Activated CD8-positive, alpha-beta memory T cell treated with anti-CD3 and anti-CD28 coated beads for 24 hours (primary cell): Measurements from ENCODE around the gene NECTIN2.
"Not testable (repeated sequence)": the region's sequence is repeated elsewhere in the genome, so short reads cannot be mapped to it uniquely, and the experiment has no call there.

Source experiments
- DNase-seq: peaks from one replicate; pipeline ENCODE4 v3.0.0-alpha.2; 2020

Gene NECTIN2

DNA sequence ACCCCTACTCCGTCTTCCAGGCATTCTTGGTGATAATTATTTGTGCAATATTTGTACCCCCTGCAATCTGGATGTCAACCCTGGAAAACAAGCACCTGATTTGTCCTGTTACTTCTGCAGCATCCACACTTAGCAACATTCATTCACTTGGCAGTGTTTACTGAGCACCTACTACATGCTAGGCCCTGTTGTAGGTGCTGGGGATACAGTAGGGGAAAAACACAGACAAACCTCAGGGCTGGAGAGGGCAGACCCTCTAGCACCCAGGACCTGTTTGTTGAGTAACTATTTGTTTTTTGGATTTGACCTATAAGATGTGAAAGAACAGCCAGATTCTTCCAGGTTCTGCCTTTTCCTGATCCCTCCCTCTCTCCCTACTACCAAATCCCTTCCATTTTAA, 9.5 kb downstream of the NECTIN2 start:
- DNase-seq, result no peak

DNA sequence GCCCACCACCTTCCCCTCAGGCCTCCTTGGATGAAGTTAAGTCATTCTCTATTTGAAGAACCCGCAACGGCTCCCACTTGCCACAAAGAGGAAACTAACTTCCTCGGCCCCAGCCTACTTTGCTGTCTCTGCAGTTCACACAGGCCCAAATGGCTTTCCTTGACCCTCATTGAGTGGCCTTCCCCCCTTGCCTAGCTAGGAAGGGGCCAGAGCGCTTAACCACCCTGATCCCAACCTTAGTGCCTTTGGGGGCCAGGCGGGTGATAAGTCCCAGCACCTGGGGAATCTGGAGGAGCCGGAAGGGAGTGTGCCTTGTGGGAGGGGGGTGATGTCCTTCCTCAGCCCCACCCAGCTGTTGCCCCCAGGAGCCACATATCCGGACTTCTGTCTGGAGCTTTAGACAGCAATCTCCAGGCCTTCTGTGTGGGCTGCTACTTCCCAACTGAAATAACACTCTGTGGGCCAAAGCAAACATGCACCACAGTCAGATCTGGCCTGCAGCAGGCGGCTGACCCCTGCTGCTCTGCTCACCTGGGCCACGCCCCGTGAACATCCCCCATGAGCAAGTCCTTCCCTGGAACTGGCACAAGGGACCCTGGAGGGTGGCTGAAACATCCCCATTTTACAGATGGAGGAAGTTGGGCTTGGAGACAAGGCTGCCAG, 10.5 kb downstream of the NECTIN2 start:
- DNase-seq, result no peak

DNA sequence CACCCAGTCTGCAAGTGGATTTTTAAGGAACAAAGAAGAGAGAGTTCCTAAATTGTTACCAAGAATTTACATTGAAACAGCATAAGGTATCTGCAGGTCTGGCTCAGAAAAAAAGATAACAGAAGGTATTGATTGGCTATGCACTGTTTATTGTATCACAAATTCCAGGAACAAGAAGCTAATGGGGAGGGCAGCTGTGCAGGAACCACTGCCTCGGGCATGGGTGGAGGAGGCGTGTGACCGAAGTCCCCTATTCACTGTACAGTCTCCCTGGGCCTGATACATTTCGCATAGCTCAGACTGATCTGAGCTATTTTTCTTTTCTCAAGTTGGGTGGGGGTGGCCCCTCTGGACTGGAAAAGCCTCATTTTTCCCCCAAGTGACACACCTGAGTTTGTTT, 11.7 kb downstream of the NECTIN2 start:
- DNase-seq, result no peak

DNA sequence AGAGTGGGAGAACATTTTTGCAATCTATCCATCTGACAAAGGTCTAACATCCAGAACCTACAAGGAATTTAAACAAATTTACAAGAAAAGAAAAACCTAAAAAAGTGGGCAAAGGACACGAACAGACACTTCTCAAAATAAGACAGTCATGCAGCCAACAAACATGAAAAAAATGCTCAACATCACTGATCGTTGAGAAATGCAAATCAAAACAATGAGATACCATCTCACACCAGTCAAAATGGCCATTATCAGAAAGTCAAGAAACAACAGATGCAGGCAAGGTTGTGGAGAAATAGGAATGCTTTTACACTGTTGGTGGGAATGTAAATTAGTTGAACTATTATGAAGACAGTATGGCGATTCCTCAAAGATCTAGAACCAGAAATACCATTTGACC, 15.5 kb downstream of the NECTIN2 start:
- DNase-seq, result not testable (repeated sequence)

DNA sequence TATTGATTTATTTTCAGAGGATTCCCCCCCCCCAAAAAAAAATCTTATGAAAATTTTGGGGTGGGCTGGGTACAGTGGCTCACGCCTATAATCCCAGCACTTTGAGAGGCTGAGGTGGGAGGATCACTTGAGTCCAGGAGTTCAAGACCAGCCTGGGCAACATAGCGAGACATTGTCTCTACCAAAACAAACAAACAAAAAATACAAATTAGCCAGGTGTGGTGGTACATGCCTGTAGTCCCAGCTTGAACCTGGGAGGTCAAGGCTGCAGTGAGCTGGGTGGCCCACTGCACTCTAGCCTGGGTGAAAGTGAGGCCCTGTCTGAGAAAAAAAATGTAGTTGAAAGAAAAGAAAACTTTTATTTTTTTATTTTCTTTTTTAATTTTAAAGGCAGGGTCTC, 17.9 kb downstream of the NECTIN2 start:
- no peak for DNase-seq

DNA sequence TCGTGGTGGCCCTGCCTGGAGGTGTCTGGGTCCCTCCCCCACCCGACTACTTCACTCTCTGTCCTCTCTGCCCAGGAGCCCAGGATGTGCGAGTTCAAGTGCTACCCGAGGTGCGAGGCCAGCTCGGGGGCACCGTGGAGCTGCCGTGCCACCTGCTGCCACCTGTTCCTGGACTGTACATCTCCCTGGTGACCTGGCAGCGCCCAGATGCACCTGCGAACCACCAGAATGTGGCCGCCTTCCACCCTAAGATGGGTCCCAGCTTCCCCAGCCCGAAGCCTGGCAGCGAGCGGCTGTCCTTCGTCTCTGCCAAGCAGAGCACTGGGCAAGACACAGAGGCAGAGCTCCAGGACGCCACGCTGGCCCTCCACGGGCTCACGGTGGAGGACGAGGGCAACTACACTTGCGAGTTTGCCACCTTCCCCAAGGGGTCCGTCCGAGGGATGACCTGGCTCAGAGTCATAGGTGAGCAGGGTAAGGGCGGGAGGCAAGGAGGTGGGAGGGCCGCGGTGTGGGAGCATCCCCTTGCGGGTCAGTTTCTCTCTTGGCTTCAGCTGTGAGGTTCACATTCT, 19.2 kb downstream of the NECTIN2 start:
- DNase-seq, result no peak

DNA sequence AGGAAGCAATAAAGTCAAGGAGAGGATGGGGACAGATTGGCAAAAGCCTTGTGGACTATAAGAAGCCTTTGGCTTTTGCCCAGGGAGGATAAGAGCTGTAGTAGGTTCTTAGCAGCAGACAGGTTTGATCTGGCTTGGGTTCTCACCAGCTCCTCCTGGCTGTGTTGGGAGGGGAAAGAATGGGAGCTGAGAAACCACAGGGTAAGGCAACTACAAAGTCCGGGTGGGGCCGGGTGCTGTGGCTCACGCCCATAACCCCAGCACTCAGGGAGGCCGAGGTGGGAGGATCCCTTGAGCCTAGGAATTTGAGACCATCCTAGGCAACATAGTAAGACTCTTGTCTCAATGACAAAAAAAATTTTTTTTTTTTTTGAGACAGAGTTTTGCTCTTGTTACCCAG, 20.6 kb downstream of the NECTIN2 start:
- no peak for DNase-seq

DNA sequence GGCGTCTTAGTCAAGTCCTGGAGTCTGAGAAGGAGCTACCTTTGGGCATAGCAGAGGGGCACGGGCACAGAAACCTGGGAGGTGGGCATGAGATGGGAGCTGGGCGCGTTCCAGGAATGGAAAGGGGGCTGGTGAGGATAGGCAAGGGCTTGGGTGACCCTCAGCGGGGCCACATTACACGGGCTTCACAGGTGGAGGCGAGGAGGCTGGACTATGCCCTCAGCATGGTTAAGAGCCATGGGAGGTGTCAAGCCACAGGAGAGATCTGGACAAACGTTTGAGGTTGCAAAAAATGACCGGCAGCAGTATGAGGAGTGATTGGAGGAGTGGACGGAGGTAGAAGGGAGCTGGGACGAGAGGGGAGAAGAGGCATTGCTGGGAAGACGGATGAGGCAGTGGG, 21.5 kb downstream of the NECTIN2 start:
- no peak for DNase-seq

DNA sequence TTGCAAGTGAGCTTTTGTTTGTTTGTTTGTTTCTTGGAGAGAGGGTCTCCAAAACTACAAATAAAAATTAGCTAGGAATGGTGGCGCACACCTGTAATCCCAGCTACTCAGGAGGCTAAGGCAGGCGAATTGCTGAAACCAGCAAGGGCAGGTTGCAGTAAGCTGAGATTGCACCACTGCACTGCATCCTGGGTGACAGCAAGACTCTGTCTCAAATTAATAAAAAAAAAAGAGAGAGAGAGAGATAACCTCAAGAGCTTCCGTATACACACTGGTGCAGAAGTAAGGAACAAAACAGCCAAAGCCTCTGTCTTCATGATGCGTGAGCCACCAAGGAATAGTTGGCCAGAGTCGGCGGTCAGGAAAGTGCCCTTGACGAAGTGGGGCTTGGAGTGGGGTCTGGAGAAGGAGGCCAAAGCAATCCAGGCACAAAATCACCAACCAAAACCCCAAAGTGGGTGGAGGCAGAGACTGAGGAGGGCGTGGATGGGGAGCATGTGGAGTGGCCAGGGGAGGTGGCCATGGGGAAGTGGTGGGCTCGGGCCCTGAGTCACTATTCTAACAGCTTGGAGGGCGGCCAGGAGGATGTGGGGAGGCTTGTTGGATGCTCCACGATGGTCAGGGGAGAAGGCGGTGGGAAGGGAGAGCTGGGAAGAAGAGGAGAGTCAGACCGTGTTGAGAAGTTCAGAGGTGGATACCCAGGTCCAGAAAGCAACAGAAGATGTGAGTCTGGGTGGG, 23.8 kb downstream of the NECTIN2 start:
- no peak for DNase-seq

DNA sequence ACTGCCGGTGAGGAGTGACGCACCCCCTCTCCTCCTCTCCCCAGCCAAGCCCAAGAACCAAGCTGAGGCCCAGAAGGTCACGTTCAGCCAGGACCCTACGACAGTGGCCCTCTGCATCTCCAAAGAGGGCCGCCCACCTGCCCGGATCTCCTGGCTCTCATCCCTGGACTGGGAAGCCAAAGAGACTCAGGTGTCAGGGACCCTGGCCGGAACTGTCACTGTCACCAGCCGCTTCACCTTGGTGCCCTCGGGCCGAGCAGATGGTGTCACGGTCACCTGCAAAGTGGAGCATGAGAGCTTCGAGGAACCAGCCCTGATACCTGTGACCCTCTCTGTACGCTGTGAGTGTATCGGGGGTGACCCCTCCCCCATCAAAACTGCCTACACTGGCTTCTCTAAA, 25.7 kb downstream of the NECTIN2 start:
- DNase-seq, result no peak

DNA sequence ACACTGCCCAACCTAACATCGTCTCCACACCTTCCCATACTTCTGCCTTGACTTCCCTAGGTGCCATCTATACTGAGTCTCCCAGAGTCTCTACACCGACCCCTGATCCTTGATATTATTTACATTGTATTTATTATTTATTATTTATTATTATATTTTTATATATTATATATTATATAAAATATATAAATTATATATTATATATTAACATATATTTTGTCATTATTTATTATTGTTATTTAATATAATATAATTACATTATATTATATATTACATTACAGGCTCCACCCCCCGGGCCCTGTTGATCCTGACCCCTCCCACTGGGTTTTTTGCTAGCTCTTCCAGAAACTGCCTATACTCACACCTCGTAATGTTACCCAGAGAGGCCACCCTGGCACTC, 26.6 kb downstream of the NECTIN2 start:
- no peak for DNase-seq

DNA sequence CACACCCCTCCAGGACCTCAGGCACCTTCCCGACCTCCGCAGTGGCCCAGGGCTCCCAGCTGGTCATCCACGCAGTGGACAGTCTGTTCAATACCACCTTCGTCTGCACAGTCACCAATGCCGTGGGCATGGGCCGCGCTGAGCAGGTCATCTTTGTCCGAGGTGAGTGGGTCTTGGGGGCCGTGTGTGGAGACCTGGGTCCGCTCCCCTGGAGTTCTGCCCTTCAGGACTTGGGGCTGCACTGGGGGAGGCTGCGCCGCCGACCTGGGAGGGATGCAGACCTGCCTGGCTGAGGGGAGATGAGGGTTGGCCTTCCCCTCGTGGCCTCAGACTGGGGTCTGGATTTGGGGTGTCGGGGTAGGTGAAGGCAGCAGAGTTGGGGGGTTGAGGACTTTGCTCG, 28.2 kb downstream of the NECTIN2 start:
- DNase-seq, result no peak

DNA sequence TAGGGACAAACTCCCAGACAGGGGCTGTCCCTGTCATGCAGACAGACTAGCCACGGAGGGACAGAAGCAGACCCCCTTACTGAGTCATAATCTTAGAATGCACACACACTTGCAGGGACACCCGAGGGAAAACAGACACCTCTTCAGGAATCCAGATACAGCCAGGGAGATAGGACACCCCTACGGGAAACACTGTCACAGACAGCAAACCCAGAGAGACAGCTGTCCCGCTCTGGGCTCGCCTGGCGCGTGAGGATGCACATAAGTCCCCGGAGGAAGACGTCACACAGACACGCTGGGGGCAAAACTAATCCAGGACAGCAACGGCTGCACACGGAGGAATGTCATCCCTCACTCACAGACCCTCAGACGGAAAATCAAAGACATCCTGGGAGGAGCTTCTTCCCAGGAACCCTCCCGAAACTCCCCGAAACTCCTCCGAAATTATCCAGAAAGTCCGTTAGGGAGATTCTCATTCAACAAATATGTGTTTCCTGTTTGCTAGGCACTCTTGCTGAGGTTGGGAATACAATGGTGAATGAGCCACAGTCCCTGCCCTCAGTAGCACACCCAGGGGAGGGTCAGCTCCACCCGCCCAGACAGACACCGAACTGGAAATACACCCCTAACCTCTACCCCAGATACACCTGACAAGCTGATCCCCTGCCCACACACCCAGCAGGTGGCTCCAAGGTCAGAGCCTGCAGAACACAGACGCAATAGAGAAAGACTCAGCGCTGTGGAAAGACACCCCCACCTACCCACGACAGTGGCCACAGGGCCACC, 29.8 kb downstream of the NECTIN2 start:
- no peak for DNase-seq

DNA sequence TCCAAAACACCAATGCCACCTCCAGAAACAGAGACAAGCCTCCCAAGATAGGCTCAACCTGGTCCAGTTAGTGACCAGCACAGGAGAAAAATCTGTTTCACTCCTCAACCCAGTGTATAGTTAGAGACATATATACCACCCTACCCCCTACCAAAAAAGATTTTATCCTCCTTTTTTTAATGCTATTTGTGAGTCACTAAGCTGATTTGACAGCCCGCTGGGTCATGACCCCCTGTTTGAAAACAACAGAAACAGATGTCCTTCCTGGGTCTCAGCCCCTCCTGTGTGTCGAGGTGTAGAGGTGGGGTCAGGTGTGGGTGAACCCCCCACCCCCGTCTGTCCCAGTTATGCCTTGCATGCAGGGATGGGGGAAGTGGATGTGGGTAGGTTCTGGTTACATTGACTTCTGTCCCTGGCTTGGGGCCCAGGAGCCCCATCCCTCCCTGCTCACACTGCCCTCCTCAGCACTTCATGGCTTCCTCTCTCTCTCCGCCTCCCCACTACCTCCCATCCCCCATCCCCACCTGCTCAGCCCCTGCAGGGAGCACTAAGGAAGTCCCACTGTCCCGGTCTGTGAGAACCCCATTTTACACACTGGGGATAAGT, 30.9 kb downstream of the NECTIN2 start:
- DNase-seq, result no peak

DNA sequence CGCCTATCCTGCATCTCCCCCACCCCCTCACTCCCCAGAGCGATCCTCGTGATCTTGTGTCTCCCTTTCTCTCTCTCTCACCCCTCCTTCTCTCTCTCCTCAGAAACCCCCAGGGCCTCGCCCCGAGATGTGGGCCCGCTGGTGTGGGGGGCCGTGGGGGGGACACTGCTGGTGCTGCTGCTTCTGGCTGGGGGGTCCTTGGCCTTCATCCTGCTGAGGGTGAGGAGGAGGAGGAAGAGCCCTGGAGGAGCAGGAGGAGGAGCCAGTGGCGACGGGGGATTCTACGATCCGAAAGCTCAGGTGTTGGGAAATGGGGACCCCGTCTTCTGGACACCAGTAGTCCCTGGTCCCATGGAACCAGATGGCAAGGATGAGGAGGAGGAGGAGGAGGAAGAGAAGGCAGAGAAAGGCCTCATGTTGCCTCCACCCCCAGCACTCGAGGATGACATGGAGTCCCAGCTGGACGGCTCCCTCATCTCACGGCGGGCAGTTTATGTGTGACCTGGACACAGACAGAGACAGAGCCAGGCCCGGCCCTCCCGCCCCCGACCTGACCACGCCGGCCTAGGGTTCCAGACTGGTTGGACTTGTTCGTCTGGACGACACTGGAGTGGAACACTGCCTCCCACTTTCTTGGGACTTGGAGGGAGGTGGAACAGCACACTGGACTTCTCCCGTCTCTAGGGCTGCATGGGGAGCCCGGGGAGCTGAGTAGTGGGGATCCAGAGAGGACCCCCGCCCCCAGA, 32.2 kb downstream of the NECTIN2 start:
- DNase-seq, result no peak

DNA sequence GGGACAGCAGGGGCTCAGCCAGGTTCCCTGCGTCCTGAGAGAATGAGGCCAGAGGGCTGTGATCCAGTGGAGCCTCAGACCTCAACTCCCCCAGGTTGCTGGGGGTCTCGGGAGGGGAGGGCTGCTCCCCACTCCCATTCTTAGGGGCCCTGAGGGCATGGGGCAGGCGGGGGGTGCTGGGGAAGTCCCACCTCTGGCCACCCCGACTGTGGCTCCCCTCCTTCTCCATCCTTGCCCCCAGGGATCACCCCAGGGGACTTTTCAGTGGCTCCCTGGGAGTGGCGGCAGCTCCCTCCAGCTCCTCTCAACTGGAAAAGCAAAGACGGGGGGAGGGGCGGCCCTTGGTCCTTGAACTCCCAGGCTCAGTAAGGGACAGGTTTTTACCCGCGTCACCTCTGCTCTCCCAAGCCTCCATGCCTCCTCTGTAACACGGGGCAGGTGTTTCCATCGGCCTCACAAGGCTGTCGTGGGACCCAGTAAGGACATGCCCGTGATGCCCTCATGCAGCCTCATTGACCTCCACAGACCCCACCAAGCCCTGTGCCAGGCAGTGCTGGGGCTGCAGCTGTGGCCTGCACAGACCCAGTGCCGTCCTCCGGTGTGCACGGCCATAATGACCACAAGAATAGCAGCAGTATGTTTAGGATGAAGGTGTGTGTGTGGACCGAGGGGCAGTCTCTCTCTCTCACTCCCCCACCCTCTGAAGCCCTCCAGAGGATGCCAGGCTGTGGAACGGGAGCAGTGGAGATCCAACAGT, 33.4 kb downstream of the NECTIN2 start:
- no peak for DNase-seq

DNA sequence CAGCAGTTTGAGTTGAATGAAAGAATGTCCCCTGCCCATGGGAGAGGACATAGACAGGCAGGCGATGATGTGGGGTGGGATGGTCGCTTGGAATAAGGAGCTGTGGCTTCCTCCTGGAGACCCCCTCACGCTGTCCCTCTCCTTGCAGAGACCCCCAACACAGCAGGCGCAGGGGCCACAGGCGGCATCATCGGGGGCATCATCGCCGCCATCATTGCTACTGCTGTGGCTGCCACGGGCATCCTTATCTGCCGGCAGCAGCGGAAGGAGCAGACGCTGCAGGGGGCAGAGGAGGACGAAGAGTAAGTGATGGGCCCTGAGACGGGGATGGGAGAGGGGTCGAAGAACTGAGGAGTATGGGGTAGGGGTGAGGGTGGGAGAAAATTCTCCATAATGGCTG, 36.0 kb downstream of the NECTIN2 start:
- DNase-seq, result no peak

DNA sequence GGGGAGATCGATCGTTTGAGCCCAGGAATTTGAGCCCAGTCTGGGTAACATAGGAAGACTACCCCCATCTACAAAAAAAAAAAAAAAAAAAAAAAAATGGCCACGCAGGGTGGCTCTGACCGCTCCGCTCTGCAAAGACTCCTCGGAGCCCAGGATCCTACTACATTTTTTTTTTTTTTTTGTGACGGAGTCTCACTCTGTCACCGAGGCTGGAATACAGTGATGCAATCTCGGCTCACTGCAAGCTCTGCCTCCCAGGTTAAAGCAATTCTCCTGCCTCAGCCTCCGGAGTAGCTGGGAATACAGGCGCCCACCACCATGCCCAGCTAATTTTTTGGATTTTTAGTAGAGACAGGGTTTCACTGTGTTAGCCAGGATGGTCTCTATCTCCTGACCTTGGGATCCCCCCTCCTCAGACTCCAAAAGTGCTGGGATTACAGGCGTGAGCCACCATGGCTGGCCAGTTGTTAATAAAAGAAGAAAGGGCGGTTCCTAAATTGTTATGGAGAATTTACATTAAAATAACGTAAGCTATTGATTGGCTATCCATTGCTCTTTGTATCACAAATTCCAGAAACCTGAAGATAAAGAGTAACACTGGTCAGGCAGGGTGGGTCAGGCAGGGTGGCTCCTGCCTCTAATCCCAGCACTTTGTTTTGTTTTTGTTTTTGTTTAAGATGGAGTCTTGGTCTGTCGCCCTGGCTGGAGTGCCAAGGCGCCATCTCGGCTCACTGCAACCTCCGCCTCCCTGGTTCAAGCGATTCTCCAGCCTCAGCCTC, 36.7 kb downstream of the NECTIN2 start:
- DNase-seq, result not testable (repeated sequence)

DNA sequence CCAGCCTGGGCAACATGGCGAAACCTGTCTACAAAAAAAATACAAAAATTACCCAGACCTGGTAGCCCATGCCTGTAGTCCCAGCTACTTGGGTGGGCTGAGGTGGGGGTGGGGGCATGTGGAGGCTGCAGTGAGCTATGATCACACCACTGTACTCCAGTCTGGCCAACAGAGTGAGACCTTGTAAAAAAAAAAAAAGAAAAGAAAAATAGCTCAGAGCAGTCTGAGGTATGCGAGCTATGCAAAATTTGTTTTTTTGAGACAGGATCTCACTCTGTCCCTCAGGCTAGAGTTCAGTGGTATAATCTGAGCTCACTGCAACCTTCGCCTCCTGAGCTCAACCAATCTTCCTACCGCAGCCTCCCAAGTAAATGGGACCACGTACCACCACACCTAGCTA, 37.8 kb downstream of the NECTIN2 start:
- no peak for DNase-seq

DNA sequence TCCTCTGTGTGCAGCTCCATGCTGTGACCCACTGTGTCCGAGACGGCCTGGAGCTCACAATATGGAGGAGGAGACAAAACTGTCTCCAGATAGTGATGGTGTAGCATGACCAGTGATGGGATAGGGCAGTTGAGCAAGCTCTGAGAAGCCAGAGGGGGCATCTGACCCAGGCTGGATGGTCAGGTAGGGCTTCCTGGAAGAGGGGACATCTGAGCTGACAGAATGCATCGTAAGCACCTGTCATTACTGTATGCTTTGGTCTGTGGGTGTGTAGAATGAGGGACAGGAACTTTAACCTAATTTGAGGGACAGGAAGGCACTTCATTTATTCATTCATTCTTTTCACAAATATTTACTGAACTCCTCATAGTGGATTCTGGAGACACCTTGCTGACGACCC, 38.5 kb downstream of the NECTIN2 start:
- no peak for DNase-seq

DNA sequence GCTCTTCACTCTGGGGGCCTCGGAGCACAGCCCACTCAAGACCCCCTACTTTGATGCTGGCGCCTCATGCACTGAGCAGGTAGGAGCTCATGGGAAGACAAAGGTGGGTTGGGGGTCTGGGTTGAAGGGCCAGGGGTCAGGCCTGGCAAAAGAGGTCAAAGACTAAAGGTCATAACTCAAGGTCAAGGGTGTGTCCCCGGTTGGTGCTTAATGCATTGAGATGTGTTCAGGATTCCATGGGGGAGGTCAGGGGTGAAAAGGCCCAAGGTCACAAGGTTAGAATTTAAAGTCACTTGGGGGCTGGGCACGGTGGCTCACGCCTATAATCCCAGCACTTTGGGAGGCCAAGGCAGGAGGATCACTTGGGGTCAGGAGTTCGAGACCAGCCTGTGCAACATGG, 40.0 kb downstream of the NECTIN2 start:
- DNase-seq, result no peak
